GM12878 (cell line): ENCODE measurements around the gene S1PR3.

Experiments used
- CTCF ChIP-seq, 3 experiments: IDR thresholded peaks in 2 of 3; conservative IDR thresholded peaks in 1 of 3; 2 replicates each; pipeline ENCODE4 v1.5.1; 2011; ENCODE audit warnings: low read depth in 3 of 3, low read length in 3 of 3, mild to moderate bottlenecking in 3 of 3, control low read depth in 2 of 3, moderate library complexity in 2 of 3, inconsistent platforms in 1 of 3, mixed read lengths in 1 of 3; ENCODE audit not compliant: control insufficient read depth in 2 of 3, insufficient read depth in 1 of 3; ENCODE audit errors: extremely low read depth in 1 of 3
- EP300 ChIP-seq, 2 experiments: fragments of 150-350 bp in 1 of 2; IDR thresholded peaks; 2 replicates each; pipeline ENCODE4 v1.6.1; 2011 to 2012; ENCODE audit warnings: low read depth in 2 of 2, low read length in 2 of 2, borderline replicate concordance in 1 of 2, improper control_type of control experiment in 1 of 2, inconsistent platforms in 1 of 2; ENCODE audit not compliant: control insufficient read depth in 1 of 2
- IRF3 ChIP-seq: fragments of 450-650 bp; IDR thresholded peaks from 2 replicates; pipeline ENCODE4 v1.6.1; 2014; ENCODE audit warnings: mild to moderate bottlenecking
- MAX ChIP-seq: IDR thresholded peaks from 2 replicates; pipeline ENCODE4 v1.6.1; 2012; ENCODE audit warnings: low read depth, low read length, improper control_type of control experiment
- SMC3 ChIP-seq: IDR thresholded peaks from 2 replicates; pipeline ENCODE4 v1.6.1; 2011; ENCODE audit warnings: low read length, improper control_type of control experiment, borderline replicate concordance
- SUZ12 ChIP-seq: fragments of 200-600 bp; sonication (generic); IDR thresholded peaks from one replicate; pipeline ENCODE4 v1.6.1; 2018; ENCODE audit warnings: antibody characterized with exemption, mild to moderate bottlenecking; ENCODE audit not compliant: unreplicated experiment
- TCF3 ChIP-seq: IDR thresholded peaks from 2 replicates; pipeline ENCODE4 v1.6.1; 2012; ENCODE audit warnings: low read depth, mild to moderate bottlenecking, low read length, borderline replicate concordance; ENCODE audit not compliant: insufficient read depth
- ZNF274 ChIP-seq: IDR thresholded peaks from one replicate; pipeline ENCODE4 v1.8.0; 2011; ENCODE audit not compliant: insufficient read length, insufficient read depth

GRCh38 chr9:88983865-88984542, 7.3 kb upstream of the S1PR3 start:
- TF ChIP-seq SMC3 (no peak), ZNF274 (no peak), EP300 (IDR thresholded peaks at IDR 0.05; ENCODE audit: borderline replicate concordance in 1 of 2, control insufficient read depth in 1 of 2, low read depth in 2 of 2, low read length in 2 of 2) (no peak), SUZ12 (no peak), CTCF (IDR thresholded peaks at IDR 0.05 in 2 of 3, conservative IDR thresholded peaks at IDR 0.05 in 1 of 3; ENCODE audit: control insufficient read depth in 2 of 3, extremely low read depth in 1 of 3, insufficient read depth in 1 of 3, low read depth in 3 of 3, low read length in 3 of 3) (no peak), MAX (no peak), IRF3 (no peak), TCF3 (no peak)
